Endothelial cell of umbilical vein (primary cell): ENCODE measurements around the gene NPSR1. TPM values are rescaled to one million over a fixed set of nuclear protein-coding genes. Genes with fewer than 3 reads are reported as not detected.

Experiments
- BruUV-seq: library from RNA; stranded (reverse); fragments of 400-500 nt; replicated peaks from 2 replicates; lab custom pipeline; 2021; lab: Mats Ljungman, UMichigan
- CTCF ChIA-PET: fragments of 300-600, 350-600 bp; sonication (Branson Sonifier 250); formaldehyde crosslinking; loops from one replicate; lab custom pipeline; 2021; ENCODE audit warnings: antibody characterized with exemption, inconsistent platforms; lab: Charles Lee
- POLR2A ChIA-PET: fragments of 300-600, 350-600 bp; sonication (Branson Sonifier 250); formaldehyde crosslinking; loops from one replicate; lab custom pipeline; 2021; ENCODE audit warnings: antibody characterized with exemption, inconsistent platforms; lab: Charles Lee
- DNase-seq: peaks from one replicate; pipeline ENCODE4 v3.0.0-alpha.2; 2011; ENCODE audit warnings: low read depth, low spot score
- FAIRE-seq: peaks from 2 replicates; lab custom pipeline; 2011; peaks lifted over from hg19 to GRCh38; lab: Jason Lieb, UNC
- H2AFZ ChIP-seq: 2 replicates; pipeline ENCODE4 v1.6.0; 2012; ENCODE audit warnings: low read depth, low read length, control low read depth, inconsistent platforms
- H3K27ac ChIP-seq: 2 replicates; pipeline ENCODE4 v1.5.1; 2011; ENCODE audit warnings: low read depth, mild to moderate bottlenecking, control low read depth, low read length, moderate library complexity; ENCODE audit not compliant: insufficient read depth
- H3K27me3 ChIP-seq, 2 experiments: 2 replicates each; pipeline versions ENCODE4 v1.6.0 to v1.6.1; 2011; ENCODE audit warnings: low read length in 2 of 2, mixed read lengths in 1 of 2; ENCODE audit not compliant: control insufficient read depth in 2 of 2, insufficient read depth in 2 of 2
- H3K36me3 ChIP-seq, 2 experiments: 2 replicates in 1 of 2; 3 replicates in 1 of 2; pipeline ENCODE4 v1.5.1; 2011; ENCODE audit warnings: low read length in 2 of 2, mild to moderate bottlenecking in 1 of 2, moderate library complexity in 1 of 2; ENCODE audit not compliant: control insufficient read depth in 2 of 2, insufficient read depth in 2 of 2; ENCODE audit errors: extremely low read depth in 1 of 2
- H3K4me1 ChIP-seq: 3 replicates; pipeline ENCODE4 v1.5.1; 2011; ENCODE audit warnings: mild to moderate bottlenecking, low read length; ENCODE audit not compliant: control insufficient read depth, insufficient read depth; ENCODE audit errors: extremely low read depth
- H3K4me2 ChIP-seq: 2 replicates; pipeline ENCODE4 v1.6.1; 2011; ENCODE audit warnings: low read length, control low read depth, mixed read lengths; ENCODE audit not compliant: insufficient read depth
- H3K4me3 ChIP-seq, 3 experiments: fragments of 200-600 bp in 1 of 3; sonication (generic), shearing (Covaris generic) in 1 of 3; replicated peaks in 1 of 3; 2 replicates each; pipeline ENCODE4 v1.5.1; 2011 to 2016; ENCODE audit warnings: control low read depth in 3 of 3, low read length in 3 of 3, mild to moderate bottlenecking in 2 of 3, inconsistent platforms in 1 of 3, low read depth in 1 of 3, moderate library complexity in 1 of 3; ENCODE audit not compliant: insufficient read depth in 1 of 3
- H3K79me2 ChIP-seq: 2 replicates; pipeline ENCODE4 v1.6.0; 2012; ENCODE audit warnings: low read length, inconsistent platforms; ENCODE audit not compliant: control insufficient read depth, insufficient read depth
- H3K9ac ChIP-seq: replicated peaks from 2 replicates; pipeline ENCODE3; 2011; ENCODE audit warnings: low read length, control low read depth; ENCODE audit not compliant: insufficient read depth; ENCODE audit errors: extremely low read depth
- H3K9me1 ChIP-seq: replicated peaks from 3 replicates; pipeline ENCODE4 v1.6.0; 2011; ENCODE audit warnings: mild to moderate bottlenecking, low read length; ENCODE audit not compliant: control insufficient read depth, insufficient read depth; ENCODE audit errors: extremely low read depth
- H3K9me3 ChIP-seq: replicated peaks from 2 replicates; pipeline ENCODE4 v1.5.1; 2012; ENCODE audit warnings: low read length, inconsistent platforms; ENCODE audit not compliant: control insufficient read depth, insufficient read depth
- H4K20me1 ChIP-seq: replicated peaks from 2 replicates; pipeline ENCODE3; 2011; ENCODE audit warnings: mild to moderate bottlenecking, low read length; ENCODE audit not compliant: control insufficient read depth, insufficient read depth; ENCODE audit errors: extremely low read depth
- FOS ChIP-seq: IDR thresholded peaks from 2 replicates; pipeline ENCODE4 v1.6.1; 2011; ENCODE audit warnings: mild to moderate bottlenecking, low read length, moderate library complexity, borderline replicate concordance; ENCODE audit not compliant: insufficient read depth
- GATA2 ChIP-seq: IDR thresholded peaks from 2 replicates; pipeline ENCODE4 v1.7.0; 2011; ENCODE audit warnings: low read depth, mild to moderate bottlenecking, moderate library complexity, mixed read lengths, low read length; ENCODE audit not compliant: insufficient read length, insufficient read depth
- JUN ChIP-seq: IDR thresholded peaks from 2 replicates; pipeline ENCODE4 v1.6.1; 2011; ENCODE audit warnings: borderline replicate concordance, low read depth; ENCODE audit not compliant: insufficient read length, insufficient read depth
- MYC ChIP-seq: IDR thresholded peaks from one replicate; pipeline ENCODE4 v1.6.1; 2011; ENCODE audit warnings: mild to moderate bottlenecking, low read depth, low read length
- POLR2AphosphoS5 ChIP-seq: IDR thresholded peaks from 2 replicates; pipeline ENCODE4 v1.6.1; 2012; ENCODE audit warnings: low read depth, mild to moderate bottlenecking, control low read depth, low read length, moderate library complexity; ENCODE audit not compliant: insufficient read depth
- dilution Hi-C: fragments of 300-500 bp; cut with MboI; formaldehyde crosslinking; loops from one replicate; pipeline ENCODE4 v1.15.0; 2019; ENCODE audit warnings: low sequenced_read_pairs; ENCODE audit not compliant: extremely low pct_ligation_motif_present
- intact Hi-C: fragments of 100-400 bp; cut with micrococcal nuclease; formaldehyde crosslinking; loops from one replicate; pipeline ENCODE4 v1.10.0; 2022
- polyA plus RNA-seq, 4 experiments: library from polyadenylated mRNA; depleted of rRNA in 3 of 4; stranded (reverse) in 3 of 4; unstranded in 1 of 4; fragments of >200 nt; gene quantifications; 2 replicates each; pipeline versions ENCODE4 v1.2.1 to v1.2.3, GENCODE V29; 2011 to 2012; ENCODE audit warnings: missing spikeins in 1 of 4
- total RNA-seq: library from RNA; stranded (reverse); gene quantifications from 2 replicates; pipeline ENCODE4 v1.2.3, GENCODE V29; 2021
- TF ChIP-seq, protein P1 (sequence below): IDR thresholded peaks from 2 replicates; pipeline ENCODE4 v1.6.1; 2011; ENCODE audit not compliant: insufficient read depth, insufficient read length
- TF ChIP-seq, protein P2 (sequence below), 2 donors: IDR thresholded peaks; 1 replicate in 1 of 2; 2 replicates in 1 of 2; pipeline ENCODE4 v1.5.1; 2011; ENCODE audit warnings: low read length in 2 of 2, mild to moderate bottlenecking in 2 of 2, moderate library complexity in 2 of 2, control low read depth in 1 of 2, inconsistent platforms in 1 of 2, low read depth in 1 of 2; ENCODE audit not compliant: insufficient read depth in 1 of 2; ENCODE audit errors: extremely low read depth in 1 of 2

The NPSR1 gene
- total and polyA plus RNA-seq, 2 donors (not counting 3 experiments of a cell fraction or from before 2014, with no cell fraction given): not detected

DNA sequence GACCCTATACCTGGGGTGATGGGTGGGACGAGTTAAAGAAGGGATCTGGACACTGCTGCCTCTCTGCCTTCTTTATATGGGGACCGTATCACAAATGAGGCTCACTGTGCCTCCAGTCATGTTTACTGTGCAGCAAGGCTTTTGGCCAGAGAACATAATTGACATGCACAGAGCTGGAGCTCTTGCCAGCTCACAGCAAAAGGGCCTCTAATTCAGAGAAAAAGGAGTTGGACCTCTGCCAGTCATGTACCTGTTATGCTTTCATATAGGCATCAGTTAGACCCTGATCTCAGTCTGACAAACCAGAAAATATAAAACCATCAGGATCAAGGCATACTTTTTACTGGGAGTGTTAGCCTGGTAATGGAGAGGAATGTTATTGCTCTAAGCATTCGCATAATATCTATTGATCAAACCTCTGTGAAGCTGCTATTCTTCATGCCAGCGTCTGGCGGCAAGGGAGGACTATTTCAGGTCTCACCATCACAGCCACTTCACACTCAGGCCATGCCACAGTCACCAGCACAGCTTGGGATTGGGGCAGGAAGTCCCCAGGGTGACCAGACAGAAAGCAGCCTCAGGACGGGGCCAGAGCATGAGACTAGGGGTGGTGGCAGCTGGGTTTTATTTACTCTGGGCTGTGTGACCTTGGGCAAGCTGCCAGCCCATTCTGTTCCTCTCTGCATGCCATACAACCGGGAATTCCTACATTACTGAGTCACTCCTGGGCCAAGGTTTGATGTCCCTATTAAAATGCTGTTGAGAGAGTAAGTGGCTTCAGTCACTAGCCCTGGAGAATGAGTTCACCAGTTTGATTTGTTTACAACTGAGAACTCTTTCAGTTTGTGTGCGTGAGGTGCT is 90.1 kb downstream of the NPSR1 start:
- intact Hi-C loops (loop anchor here (1.0 to 5.0 kb wide), 4 partner anchors 104 to 471 kb away; partner anchors contain the start of gene DPY19L1), dilution Hi-C loops (no loop called here)
- H3K4me2 ChIP-seq: peak overlapping the region; percentile 29
- TF ChIP-seq, protein P1, sequence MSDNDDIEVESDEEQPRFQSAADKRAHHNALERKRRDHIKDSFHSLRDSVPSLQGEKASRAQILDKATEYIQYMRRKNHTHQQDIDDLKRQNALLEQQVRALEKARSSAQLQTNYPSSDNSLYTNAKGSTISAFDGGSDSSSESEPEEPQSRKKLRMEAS: no peak
- TF ChIP-seq POLR2AphosphoS5: peak; percentile 58
- TF ChIP-seq GATA2: peak; percentile 48
- TF ChIP-seq MYC: no peak
- TF ChIP-seq, protein P2, sequence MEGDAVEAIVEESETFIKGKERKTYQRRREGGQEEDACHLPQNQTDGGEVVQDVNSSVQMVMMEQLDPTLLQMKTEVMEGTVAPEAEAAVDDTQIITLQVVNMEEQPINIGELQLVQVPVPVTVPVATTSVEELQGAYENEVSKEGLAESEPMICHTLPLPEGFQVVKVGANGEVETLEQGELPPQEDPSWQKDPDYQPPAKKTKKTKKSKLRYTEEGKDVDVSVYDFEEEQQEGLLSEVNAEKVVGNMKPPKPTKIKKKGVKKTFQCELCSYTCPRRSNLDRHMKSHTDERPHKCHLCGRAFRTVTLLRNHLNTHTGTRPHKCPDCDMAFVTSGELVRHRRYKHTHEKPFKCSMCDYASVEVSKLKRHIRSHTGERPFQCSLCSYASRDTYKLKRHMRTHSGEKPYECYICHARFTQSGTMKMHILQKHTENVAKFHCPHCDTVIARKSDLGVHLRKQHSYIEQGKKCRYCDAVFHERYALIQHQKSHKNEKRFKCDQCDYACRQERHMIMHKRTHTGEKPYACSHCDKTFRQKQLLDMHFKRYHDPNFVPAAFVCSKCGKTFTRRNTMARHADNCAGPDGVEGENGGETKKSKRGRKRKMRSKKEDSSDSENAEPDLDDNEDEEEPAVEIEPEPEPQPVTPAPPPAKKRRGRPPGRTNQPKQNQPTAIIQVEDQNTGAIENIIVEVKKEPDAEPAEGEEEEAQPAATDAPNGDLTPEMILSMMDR (IDR thresholded peaks at IDR 0.05; ENCODE audit: extremely low read depth in 1 of 2, insufficient read depth in 1 of 2, low read depth in 1 of 2, low read length in 2 of 2): no peak
- TF ChIP-seq FOS: peak; percentile 85
- peak; percentile 92 for TF ChIP-seq JUN
- no peaks in the 10 kb centered on the region for H3K27me3 ChIP-seq
- no peaks in the 10 kb centered on the region for H3K9me1 ChIP-seq
- POLR2A ChIA-PET: no interaction called here
- H3K9ac ChIP-seq: no peak overlapping the region
- no peak overlapping the region for H3K4me3 ChIP-seq
- CTCF ChIA-PET: interaction anchor here (1.0 to 1.6 kb wide), 3 partner anchors 9 to 76 kb away, joined by 3 to 8 read pairs (median 4); no protein-coding TSS in a partner anchor
- peak; percentile 97 for DNase-seq
- no TSS peak for BruUV-seq
- H3K27ac ChIP-seq: peak overlapping the region; percentile 36
- no peaks in the 10 kb centered on the region for H3K79me2 ChIP-seq
- no peaks in the 10 kb centered on the region for H4K20me1 ChIP-seq
- H3K4me1 ChIP-seq: peaks cover 16% of the 10 kb centered on the region
- H3K36me3 ChIP-seq: no peaks in the 10 kb centered on the region
- no peak overlapping the region for H2AFZ ChIP-seq
- no peaks in the 10 kb centered on the region for H3K9me3 ChIP-seq
- FAIRE-seq: peak; percentile 96
